Neural cell (in vitro differentiated cells): ENCODE measurements around the gene CPSF7. TPM values are rescaled to one million over a fixed set of nuclear protein-coding genes. Genes with fewer than 3 reads are reported as not detected.

ENCODE experiments used
- H2AFZ ChIP-seq: fragments of 200-600, 300-800 bp; sonication (generic), shearing (Covaris generic); 2 replicates; pipeline ENCODE4 v1.6.0; 2014; ENCODE audit warnings: low read depth, mild to moderate bottlenecking, antibody characterized with exemption, low read length, moderate library complexity
- H3F3A ChIP-seq: fragments of 200-600 bp; shearing (Covaris generic); 2 replicates; pipeline ENCODE4 v1.6.1; 2016; ENCODE audit warnings: mild to moderate bottlenecking, moderate library complexity, mixed read lengths, antibody characterized with exemption, low read length; ENCODE audit not compliant: insufficient read depth, poor library complexity, severe bottlenecking
- H3K27ac ChIP-seq: fragments of 200-600, 300-800 bp; sonication (generic), shearing (Covaris generic); 2 replicates; pipeline ENCODE4 v1.5.1; 2014; ENCODE audit warnings: mild to moderate bottlenecking, low read length, moderate library complexity
- H3K27me3 ChIP-seq: fragments of 300-800, 200-600 bp; sonication (generic), shearing (Covaris generic); 2 replicates; pipeline ENCODE4 v1.6.0; 2014; ENCODE audit warnings: mild to moderate bottlenecking, low read depth, low read length, moderate library complexity; ENCODE audit not compliant: insufficient read depth
- H3K36me3 ChIP-seq: fragments of 300-800, 200-600 bp; sonication (generic), shearing (Covaris generic); 2 replicates; pipeline ENCODE4 v1.5.1; 2014; ENCODE audit warnings: mild to moderate bottlenecking, antibody characterized with exemption, low read length, moderate library complexity; ENCODE audit not compliant: insufficient read depth
- H3K4me2 ChIP-seq: fragments of 300-800, 200-600 bp; sonication (generic), shearing (Covaris generic); 2 replicates; pipeline ENCODE4 v1.6.0; 2014; ENCODE audit warnings: mild to moderate bottlenecking, low read length
- H3K4me3 ChIP-seq: fragments of 300-800, 200-600 bp; sonication (generic), shearing (Covaris generic); 2 replicates; pipeline ENCODE4 v1.5.1; 2014; ENCODE audit warnings: mild to moderate bottlenecking, low read length, moderate library complexity
- H3K79me2 ChIP-seq: fragments of 200-600 bp; shearing (Covaris generic); replicated peaks from 2 replicates; pipeline ENCODE4 v1.6.0; 2014; ENCODE audit warnings: mild to moderate bottlenecking, low read length, moderate library complexity; ENCODE audit not compliant: insufficient read depth
- H3K9ac ChIP-seq: fragments of 300-800, 200-600 bp; sonication (generic), shearing (Covaris generic); 2 replicates; pipeline ENCODE4 v1.6.1; 2016; ENCODE audit warnings: mild to moderate bottlenecking, low read length, mixed read lengths
- H3K9me2 ChIP-seq: fragments of 200-600 bp; shearing (Covaris generic); 2 replicates; pipeline ENCODE4 v1.6.1; 2016; ENCODE audit warnings: mild to moderate bottlenecking, low read length, mixed read lengths; ENCODE audit not compliant: insufficient read depth
- H3K9me3 ChIP-seq: fragments of 200-600, 300-800 bp; sonication (generic), shearing (Covaris generic); 2 replicates; pipeline ENCODE4 v1.6.1; 2016; ENCODE audit warnings: mild to moderate bottlenecking, mixed run types, low read length, moderate library complexity, mixed read lengths
- H4K20me1 ChIP-seq: fragments of 200-600 bp; shearing (Covaris generic); 2 replicates; pipeline ENCODE4 v1.6.1; 2016; ENCODE audit warnings: mild to moderate bottlenecking, mixed run types; ENCODE audit not compliant: insufficient read depth
- EP300 ChIP-seq: fragments of 450-650 bp; conservative IDR thresholded peaks from 2 replicates; pipeline ENCODE4 v1.6.1; 2014; ENCODE audit warnings: antibody characterized with exemption, mild to moderate bottlenecking, moderate library complexity; ENCODE audit not compliant: poor library complexity, severe bottlenecking
- EZH2 ChIP-seq: fragments of 200-600, 300-800 bp; shearing (Covaris generic), sonication (generic); IDR thresholded peaks from 2 replicates; pipeline ENCODE4 v1.6.1; 2014; ENCODE audit warnings: antibody characterized with exemption, low read length, borderline replicate concordance, mild to moderate bottlenecking; ENCODE audit not compliant: insufficient read depth, poor library complexity, severe bottlenecking
- MXI1 ChIP-seq: fragments of 450-650 bp; conservative IDR thresholded peaks from 2 replicates; pipeline ENCODE4 v1.6.1; 2014; ENCODE audit warnings: antibody characterized with exemption, mild to moderate bottlenecking; ENCODE audit not compliant: poor library complexity, severe bottlenecking
- POLR2AphosphoS5 ChIP-seq: IDR thresholded peaks from 2 replicates; pipeline ENCODE4 v1.6.1; 2012
- RAD21 ChIP-seq: fragments of 450-650 bp; conservative IDR thresholded peaks from 2 replicates; pipeline ENCODE4 v1.6.1; 2014; ENCODE audit warnings: antibody characterized with exemption, mild to moderate bottlenecking, moderate library complexity
- REST ChIP-seq: IDR thresholded peaks from 2 replicates; pipeline ENCODE4 v1.6.1; 2012; ENCODE audit warnings: borderline replicate concordance
- SMC3 ChIP-seq: fragments of 450-650 bp; conservative IDR thresholded peaks from 2 replicates; pipeline ENCODE4 v1.6.1; 2014; ENCODE audit warnings: antibody characterized with exemption, mild to moderate bottlenecking, moderate library complexity; ENCODE audit not compliant: poor library complexity
- TAF1 ChIP-seq: IDR thresholded peaks from 2 replicates; pipeline ENCODE4 v1.6.1; 2012; ENCODE audit warnings: low read depth
- polyA plus RNA-seq: library from polyadenylated mRNA; depleted of rRNA; stranded (reverse); fragments of >200 nt; gene quantifications from 2 replicates; pipeline ENCODE4 v1.2.3, GENCODE V29; 2014
- TF ChIP-seq, protein P1 (sequence below): fragments of 450-650 bp; IDR thresholded peaks from 2 replicates; pipeline ENCODE4 v1.5.1; 2014; ENCODE audit warnings: antibody characterized with exemption, mild to moderate bottlenecking, moderate library complexity; ENCODE audit not compliant: poor library complexity, severe bottlenecking

Gene CPSF7
- polyA plus RNA-seq, 1 donor from 2014 or later: 80.2 TPM

GRCh38 chr11:61422226-61422625, 7.5 kb downstream of the CPSF7 start:
- Histone ChIP-seq H3F3A (no peaks in the 10 kb centered on the region), H2AFZ (no peak overlapping the region), H3K79me2 (peaks cover 26% of the 10 kb centered on the region), H3K4me2 (no peak overlapping the region), H3K9ac (no peak overlapping the region), H4K20me1 (no peaks in the 10 kb centered on the region), H3K27ac (no peak overlapping the region), H3K9me3 (no peaks in the 10 kb centered on the region), H3K27me3 (no peaks in the 10 kb centered on the region), H3K9me2 (no peaks in the 10 kb centered on the region), H3K4me3 (no peak overlapping the region), H3K36me3 (peaks cover 20% of the 10 kb centered on the region)
- TF ChIP-seq EP300 (no peak), POLR2AphosphoS5 (no peak), SMC3 (no peak), RAD21 (no peak), TAF1 (no peak), MXI1 (no peak), EZH2 (no peak), REST (no peak)
- TF ChIP-seq, protein P1, sequence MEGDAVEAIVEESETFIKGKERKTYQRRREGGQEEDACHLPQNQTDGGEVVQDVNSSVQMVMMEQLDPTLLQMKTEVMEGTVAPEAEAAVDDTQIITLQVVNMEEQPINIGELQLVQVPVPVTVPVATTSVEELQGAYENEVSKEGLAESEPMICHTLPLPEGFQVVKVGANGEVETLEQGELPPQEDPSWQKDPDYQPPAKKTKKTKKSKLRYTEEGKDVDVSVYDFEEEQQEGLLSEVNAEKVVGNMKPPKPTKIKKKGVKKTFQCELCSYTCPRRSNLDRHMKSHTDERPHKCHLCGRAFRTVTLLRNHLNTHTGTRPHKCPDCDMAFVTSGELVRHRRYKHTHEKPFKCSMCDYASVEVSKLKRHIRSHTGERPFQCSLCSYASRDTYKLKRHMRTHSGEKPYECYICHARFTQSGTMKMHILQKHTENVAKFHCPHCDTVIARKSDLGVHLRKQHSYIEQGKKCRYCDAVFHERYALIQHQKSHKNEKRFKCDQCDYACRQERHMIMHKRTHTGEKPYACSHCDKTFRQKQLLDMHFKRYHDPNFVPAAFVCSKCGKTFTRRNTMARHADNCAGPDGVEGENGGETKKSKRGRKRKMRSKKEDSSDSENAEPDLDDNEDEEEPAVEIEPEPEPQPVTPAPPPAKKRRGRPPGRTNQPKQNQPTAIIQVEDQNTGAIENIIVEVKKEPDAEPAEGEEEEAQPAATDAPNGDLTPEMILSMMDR: no peak

DNA sequence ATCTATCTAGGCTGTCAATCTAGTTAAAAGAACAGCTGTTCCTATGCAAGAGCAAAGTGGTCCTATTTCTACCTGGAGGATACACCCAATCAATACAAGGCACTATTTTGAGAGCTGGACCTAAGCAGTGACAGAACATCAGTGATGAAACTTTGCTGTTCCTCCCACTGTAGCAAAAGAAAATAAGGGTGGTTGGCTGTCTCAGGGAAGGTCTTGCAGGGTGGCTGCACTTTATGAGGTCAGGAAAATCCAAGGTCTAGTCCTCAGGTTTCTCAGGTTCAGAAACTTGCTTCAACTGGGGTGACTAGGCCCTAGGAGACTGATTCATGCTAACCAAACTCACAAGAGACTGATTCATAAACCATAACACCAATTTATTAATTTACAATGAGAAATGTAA, 11.6 kb downstream of the CPSF7 start:
- H4K20me1 ChIP-seq: no peaks in the 10 kb centered on the region
- H2AFZ ChIP-seq: no peak overlapping the region
- H3K9me2 ChIP-seq: no peaks in the 10 kb centered on the region
- no peaks in the 10 kb centered on the region for H3K27me3 ChIP-seq
- H3K36me3 ChIP-seq: peaks cover 14% of the 10 kb centered on the region
- H3K9me3 ChIP-seq: no peaks in the 10 kb centered on the region
- H3K9ac ChIP-seq: no peak overlapping the region
- H3F3A ChIP-seq: no peaks in the 10 kb centered on the region
- H3K4me2 ChIP-seq: no peak overlapping the region
- H3K27ac ChIP-seq: no peak overlapping the region
- H3K79me2 ChIP-seq: peaks cover 11% of the 10 kb centered on the region
- TF ChIP-seq SMC3 (no peak), RAD21 (no peak), MXI1 (no peak), REST (no peak), POLR2AphosphoS5 (no peak), EP300 (no peak)
- TF ChIP-seq, protein P1: no peak
- H3K4me3 ChIP-seq: no peak overlapping the region
